ENCODE measurements around the gene RABIF. TPM values are rescaled to one million over a fixed set of nuclear protein-coding genes. Genes with fewer than 3 reads are reported as not detected.
A peak's percentile ranks its signal among the peaks of the same experiment; 100 is the strongest.

RABIF gene
- total RNA-seq, 4 donors from 2014 or later, result 4.6 to 7.4 (median 5.3) TPM

GRCh38 chr1:202873026-202873425 lies 15.9 kb downstream of the RABIF start:
- no peak for DNase-seq (ENCODE audit: low spot score)
- no peak for TF ChIP-seq CTCF (IDR thresholded peaks at IDR 0.05)
- ATAC-seq (ENCODE audit: low FRiP score), result no peak

- ATAC-seq (ENCODE audit: low FRiP score) (no peak), DNase-seq (ENCODE audit: low spot score) (no peak)
- no peak for TF ChIP-seq CTCF (IDR thresholded peaks at IDR 0.05)
Observed at GRCh38 chr1:202871367-202871766, 17.6 kb downstream of the RABIF start.

GRCh38 chr1:202862679-202863560 lies 26.0 kb downstream of the RABIF start:
- no peak for DNase-seq (ENCODE audit: low spot score)
- no peak for TF ChIP-seq CTCF (IDR thresholded peaks at IDR 0.05)
- ATAC-seq (ENCODE audit: low FRiP score), result no peak

- ATAC-seq (ENCODE audit: low FRiP score) (peak; percentile 98), DNase-seq (ENCODE audit: low spot score) (peak; percentile 89)
- TF ChIP-seq CTCF (IDR thresholded peaks at IDR 0.05), result no peak
Observed at GRCh38 chr1:202861420-202862132, 27.4 kb downstream of the RABIF start.

- ATAC-seq (ENCODE audit: low FRiP score) (peak; percentile 38), DNase-seq (ENCODE audit: low spot score) (no peak)
- no peak for TF ChIP-seq CTCF (IDR thresholded peaks at IDR 0.05)
Observed at GRCh38 chr1:202860744-202861419, 28.1 kb downstream of the RABIF start.

GRCh38 chr1:202858789-202859414 lies 30.0 kb downstream of the RABIF start:
- ATAC-seq (ENCODE audit: low FRiP score) (no peak), DNase-seq (ENCODE audit: low spot score) (no peak)
- no peak for TF ChIP-seq CTCF (IDR thresholded peaks at IDR 0.05)
